HL-60 (cell line): Measurements from ENCODE around the gene KCNJ15.

Experiments used
- DNase-seq, 2 experiments: peaks; one replicate each; pipeline ENCODE4 v3.0.0-alpha.2; 2010 to 2020; ENCODE audit warnings: low read depth in 1 of 2, low spot score in 1 of 2
- H3K27ac ChIP-seq: fragments of 250-450 bp; sonication (Bioruptor Pico); replicated peaks from 2 replicates; pipeline ENCODE4 v1.5.1; 2020; ENCODE audit warnings: mild to moderate bottlenecking, moderate library complexity
- H3K27me3 ChIP-seq: fragments of 250-450 bp; sonication (Bioruptor Pico); 2 replicates; pipeline ENCODE4 v1.5.1; 2021; ENCODE audit warnings: mild to moderate bottlenecking, moderate library complexity; ENCODE audit not compliant: insufficient read depth, poor library complexity, severe bottlenecking
- H3K4me3 ChIP-seq: replicated peaks from 2 replicates; pipeline ENCODE4 v1.5.1; 2011; ENCODE audit warnings: mild to moderate bottlenecking, control low read depth, low read length; ENCODE audit not compliant: insufficient read depth
- CTCF ChIP-seq: IDR thresholded peaks from one replicate; pipeline ENCODE4 v1.5.1; 2011; ENCODE audit warnings: low read length, control low read depth, inconsistent platforms; ENCODE audit not compliant: insufficient read depth
- GABPA ChIP-seq: IDR thresholded peaks from 2 replicates; pipeline ENCODE4 v1.6.1; 2012; ENCODE audit warnings: low read depth
- POLR2AphosphoS5 ChIP-seq: IDR thresholded peaks from 2 replicates; pipeline ENCODE4 v1.6.1; 2012; ENCODE audit warnings: low read depth
- SPI1 ChIP-seq: IDR thresholded peaks from 2 replicates; pipeline ENCODE4 v1.6.1; 2012; ENCODE audit warnings: low read depth, mild to moderate bottlenecking, borderline replicate concordance
- TF ChIP-seq, protein P1 (sequence below): IDR thresholded peaks from 2 replicates; pipeline ENCODE4 v1.6.1; 2012; ENCODE audit warnings: low read depth; ENCODE audit not compliant: insufficient replicate concordance

The KCNJ15 gene

GRCh38 chr21:38333301-38334272, 76.8 kb downstream of the KCNJ15 start:
- H3K4me3 ChIP-seq: no peak overlapping the region
- TF ChIP-seq GABPA (no peak), SPI1 (no peak), CTCF (no peak), POLR2AphosphoS5 (no peak)
- H3K27me3 ChIP-seq: no peaks in the 10 kb centered on the region
- H3K27ac ChIP-seq: no peak overlapping the region
- no peak for DNase-seq

DNA sequence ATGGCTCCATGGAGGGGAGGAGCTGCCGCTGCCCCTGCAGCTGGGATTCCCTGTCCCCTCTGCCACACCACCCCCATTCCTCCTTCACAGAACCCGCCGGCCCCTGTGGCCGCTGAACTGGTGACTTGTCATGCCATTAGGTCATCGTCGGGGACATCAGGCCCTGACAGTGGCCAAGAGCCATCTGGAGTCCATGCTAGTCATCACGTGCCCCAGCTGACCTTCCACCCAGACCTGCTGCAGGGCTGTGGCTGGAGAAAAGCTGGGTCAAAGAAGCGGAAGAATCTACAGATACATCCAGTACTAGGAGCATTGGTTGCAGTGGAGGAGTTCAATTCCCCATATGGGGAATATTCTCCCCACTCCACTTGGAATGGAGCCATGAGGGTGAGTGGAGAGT, 78.1 kb downstream of the KCNJ15 start:
- H3K4me3 ChIP-seq: no peak overlapping the region
- DNase-seq: no peak
- no peak overlapping the region for H3K27ac ChIP-seq
- TF ChIP-seq SPI1: no peak
- TF ChIP-seq POLR2AphosphoS5: no peak
- TF ChIP-seq CTCF: no peak
- TF ChIP-seq GABPA: no peak
- TF ChIP-seq, protein P1, sequence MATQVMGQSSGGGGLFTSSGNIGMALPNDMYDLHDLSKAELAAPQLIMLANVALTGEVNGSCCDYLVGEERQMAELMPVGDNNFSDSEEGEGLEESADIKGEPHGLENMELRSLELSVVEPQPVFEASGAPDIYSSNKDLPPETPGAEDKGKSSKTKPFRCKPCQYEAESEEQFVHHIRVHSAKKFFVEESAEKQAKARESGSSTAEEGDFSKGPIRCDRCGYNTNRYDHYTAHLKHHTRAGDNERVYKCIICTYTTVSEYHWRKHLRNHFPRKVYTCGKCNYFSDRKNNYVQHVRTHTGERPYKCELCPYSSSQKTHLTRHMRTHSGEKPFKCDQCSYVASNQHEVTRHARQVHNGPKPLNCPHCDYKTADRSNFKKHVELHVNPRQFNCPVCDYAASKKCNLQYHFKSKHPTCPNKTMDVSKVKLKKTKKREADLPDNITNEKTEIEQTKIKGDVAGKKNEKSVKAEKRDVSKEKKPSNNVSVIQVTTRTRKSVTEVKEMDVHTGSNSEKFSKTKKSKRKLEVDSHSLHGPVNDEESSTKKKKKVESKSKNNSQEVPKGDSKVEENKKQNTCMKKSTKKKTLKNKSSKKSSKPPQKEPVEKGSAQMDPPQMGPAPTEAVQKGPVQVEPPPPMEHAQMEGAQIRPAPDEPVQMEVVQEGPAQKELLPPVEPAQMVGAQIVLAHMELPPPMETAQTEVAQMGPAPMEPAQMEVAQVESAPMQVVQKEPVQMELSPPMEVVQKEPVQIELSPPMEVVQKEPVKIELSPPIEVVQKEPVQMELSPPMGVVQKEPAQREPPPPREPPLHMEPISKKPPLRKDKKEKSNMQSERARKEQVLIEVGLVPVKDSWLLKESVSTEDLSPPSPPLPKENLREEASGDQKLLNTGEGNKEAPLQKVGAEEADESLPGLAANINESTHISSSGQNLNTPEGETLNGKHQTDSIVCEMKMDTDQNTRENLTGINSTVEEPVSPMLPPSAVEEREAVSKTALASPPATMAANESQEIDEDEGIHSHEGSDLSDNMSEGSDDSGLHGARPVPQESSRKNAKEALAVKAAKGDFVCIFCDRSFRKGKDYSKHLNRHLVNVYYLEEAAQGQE: no peak
- H3K27me3 ChIP-seq: no peaks in the 10 kb centered on the region

DNA sequence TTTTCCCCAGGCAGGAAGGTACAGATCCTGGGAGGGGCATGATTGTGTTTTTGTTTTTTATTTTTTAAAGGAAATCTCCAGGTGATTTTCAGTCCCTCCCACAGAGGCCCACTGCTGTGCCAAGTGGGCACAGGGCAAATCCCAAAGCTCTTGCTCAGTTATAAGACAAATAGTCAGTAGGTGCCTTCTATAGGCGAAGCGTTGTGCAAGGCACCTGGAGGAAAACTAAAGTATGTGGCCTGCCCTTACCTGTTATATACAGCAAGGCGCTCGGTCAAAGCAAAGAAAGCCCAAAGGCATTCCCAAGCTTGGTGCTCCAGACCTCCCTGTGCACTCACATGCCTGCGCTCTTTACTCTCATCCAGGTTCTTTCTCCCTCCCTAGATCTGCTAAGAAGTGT, 81.0 kb downstream of the KCNJ15 start:
- no peak for DNase-seq
- H3K27me3 ChIP-seq: no peaks in the 10 kb centered on the region

More for the DNA sequence above, 81.0 kb downstream of the KCNJ15 start:
- Histone ChIP-seq H3K4me3 (no peak overlapping the region), H3K27ac (no peak overlapping the region)
- TF ChIP-seq, protein P1: no peak
- TF ChIP-seq CTCF: no peak
- no peak for TF ChIP-seq GABPA
- no peak for TF ChIP-seq POLR2AphosphoS5
- no peak for TF ChIP-seq SPI1
